Peyer's patch (tissue), 4 donors: ENCODE data around the gene SDHB.

ENCODE experiments used
- CTCF ChIP-seq, 6 experiments: fragments of 450-650 bp in 4 of 6; fragments of 200-600 bp in 2 of 6; sonication (generic) in 1 of 6; IDR thresholded peaks; one replicate each; pipeline ENCODE4 v1.5.1; 2017 to 2019; ENCODE audit warnings: antibody characterized with exemption in 6 of 6, mild to moderate bottlenecking in 3 of 6, moderate library complexity in 1 of 6
- POLR2A ChIP-seq, 2 donors: fragments of 450-650 bp; IDR thresholded peaks; one replicate each; pipeline ENCODE4 v1.5.1; 2017; ENCODE audit warnings: antibody characterized with exemption in 2 of 2, mild to moderate bottlenecking in 2 of 2, moderate library complexity in 2 of 2

- TF ChIP-seq CTCF (IDR thresholded peaks at IDR 0.05) (no peak), POLR2A (IDR thresholded peaks at IDR 0.05) (no peak)
Measured at GRCh38 chr1:17081439-17081838, 27.6 kb upstream of the SDHB start.
